Endothelial cell of umbilical vein (primary cell): ENCODE results near the gene DLGAP4. TPM values are rescaled to one million over a fixed set of nuclear protein-coding genes. Genes with fewer than 3 reads are reported as not detected.

Experiments used
- BruUV-seq: library from RNA; stranded (reverse); fragments of 400-500 nt; replicated peaks from 2 replicates; lab custom pipeline; 2021; lab: Mats Ljungman, UMichigan
- CTCF ChIA-PET: fragments of 300-600, 350-600 bp; sonication (Branson Sonifier 250); formaldehyde crosslinking; loops from one replicate; lab custom pipeline; 2021; ENCODE audit warnings: antibody characterized with exemption, inconsistent platforms; lab: Charles Lee
- POLR2A ChIA-PET: fragments of 300-600, 350-600 bp; sonication (Branson Sonifier 250); formaldehyde crosslinking; loops from one replicate; lab custom pipeline; 2021; ENCODE audit warnings: antibody characterized with exemption, inconsistent platforms; lab: Charles Lee
- DNase-seq: peaks from one replicate; pipeline ENCODE4 v3.0.0-alpha.2; 2011; ENCODE audit warnings: low read depth, low spot score
- FAIRE-seq: peaks from 2 replicates; lab custom pipeline; 2011; peaks lifted over from hg19 to GRCh38; lab: Jason Lieb, UNC
- H2AFZ ChIP-seq: 2 replicates; pipeline ENCODE4 v1.6.0; 2012; ENCODE audit warnings: low read depth, low read length, control low read depth, inconsistent platforms
- H3K27ac ChIP-seq: 2 replicates; pipeline ENCODE4 v1.5.1; 2011; ENCODE audit warnings: low read depth, mild to moderate bottlenecking, control low read depth, low read length, moderate library complexity; ENCODE audit not compliant: insufficient read depth
- H3K27me3 ChIP-seq, 2 experiments: 2 replicates each; pipeline versions ENCODE4 v1.6.0 to v1.6.1; 2011; ENCODE audit warnings: low read length in 2 of 2, mixed read lengths in 1 of 2; ENCODE audit not compliant: control insufficient read depth in 2 of 2, insufficient read depth in 2 of 2
- H3K36me3 ChIP-seq, 2 experiments: 2 replicates in 1 of 2; 3 replicates in 1 of 2; pipeline ENCODE4 v1.5.1; 2011; ENCODE audit warnings: low read length in 2 of 2, mild to moderate bottlenecking in 1 of 2, moderate library complexity in 1 of 2; ENCODE audit not compliant: control insufficient read depth in 2 of 2, insufficient read depth in 2 of 2; ENCODE audit errors: extremely low read depth in 1 of 2
- H3K4me1 ChIP-seq: 3 replicates; pipeline ENCODE4 v1.5.1; 2011; ENCODE audit warnings: mild to moderate bottlenecking, low read length; ENCODE audit not compliant: control insufficient read depth, insufficient read depth; ENCODE audit errors: extremely low read depth
- H3K4me2 ChIP-seq: 2 replicates; pipeline ENCODE4 v1.6.1; 2011; ENCODE audit warnings: low read length, control low read depth, mixed read lengths; ENCODE audit not compliant: insufficient read depth
- H3K4me3 ChIP-seq, 3 experiments: fragments of 200-600 bp in 1 of 3; sonication (generic), shearing (Covaris generic) in 1 of 3; replicated peaks in 1 of 3; 2 replicates each; pipeline ENCODE4 v1.5.1; 2011 to 2016; ENCODE audit warnings: control low read depth in 3 of 3, low read length in 3 of 3, mild to moderate bottlenecking in 2 of 3, inconsistent platforms in 1 of 3, low read depth in 1 of 3, moderate library complexity in 1 of 3; ENCODE audit not compliant: insufficient read depth in 1 of 3
- H3K79me2 ChIP-seq: 2 replicates; pipeline ENCODE4 v1.6.0; 2012; ENCODE audit warnings: low read length, inconsistent platforms; ENCODE audit not compliant: control insufficient read depth, insufficient read depth
- H3K9ac ChIP-seq: replicated peaks from 2 replicates; pipeline ENCODE3; 2011; ENCODE audit warnings: low read length, control low read depth; ENCODE audit not compliant: insufficient read depth; ENCODE audit errors: extremely low read depth
- H3K9me1 ChIP-seq: replicated peaks from 3 replicates; pipeline ENCODE4 v1.6.0; 2011; ENCODE audit warnings: mild to moderate bottlenecking, low read length; ENCODE audit not compliant: control insufficient read depth, insufficient read depth; ENCODE audit errors: extremely low read depth
- H3K9me3 ChIP-seq: replicated peaks from 2 replicates; pipeline ENCODE4 v1.5.1; 2012; ENCODE audit warnings: low read length, inconsistent platforms; ENCODE audit not compliant: control insufficient read depth, insufficient read depth
- H4K20me1 ChIP-seq: replicated peaks from 2 replicates; pipeline ENCODE3; 2011; ENCODE audit warnings: mild to moderate bottlenecking, low read length; ENCODE audit not compliant: control insufficient read depth, insufficient read depth; ENCODE audit errors: extremely low read depth
- CTCF ChIP-seq, 2 donors: IDR thresholded peaks; 1 replicate in 1 of 2; 2 replicates in 1 of 2; pipeline ENCODE4 v1.5.1; 2011; ENCODE audit warnings: low read length in 2 of 2, mild to moderate bottlenecking in 2 of 2, moderate library complexity in 2 of 2, control low read depth in 1 of 2, inconsistent platforms in 1 of 2, low read depth in 1 of 2; ENCODE audit not compliant: insufficient read depth in 1 of 2; ENCODE audit errors: extremely low read depth in 1 of 2
- EZH2 ChIP-seq: IDR thresholded peaks from 2 replicates; pipeline ENCODE4 v1.6.1; 2012; ENCODE audit warnings: borderline replicate concordance, low read depth, mild to moderate bottlenecking, moderate library complexity, low read length, inconsistent platforms; ENCODE audit not compliant: severe bottlenecking
- FOS ChIP-seq: IDR thresholded peaks from 2 replicates; pipeline ENCODE4 v1.6.1; 2011; ENCODE audit warnings: mild to moderate bottlenecking, low read length, moderate library complexity, borderline replicate concordance; ENCODE audit not compliant: insufficient read depth
- GATA2 ChIP-seq: IDR thresholded peaks from 2 replicates; pipeline ENCODE4 v1.7.0; 2011; ENCODE audit warnings: low read depth, mild to moderate bottlenecking, moderate library complexity, mixed read lengths, low read length; ENCODE audit not compliant: insufficient read length, insufficient read depth
- JUN ChIP-seq: IDR thresholded peaks from 2 replicates; pipeline ENCODE4 v1.6.1; 2011; ENCODE audit warnings: borderline replicate concordance, low read depth; ENCODE audit not compliant: insufficient read length, insufficient read depth
- MAX ChIP-seq: IDR thresholded peaks from 2 replicates; pipeline ENCODE4 v1.6.1; 2011; ENCODE audit not compliant: insufficient read depth, insufficient read length
- MYC ChIP-seq: IDR thresholded peaks from one replicate; pipeline ENCODE4 v1.6.1; 2011; ENCODE audit warnings: mild to moderate bottlenecking, low read depth, low read length
- POLR2A ChIP-seq: IDR thresholded peaks from 2 replicates; pipeline ENCODE4 v1.6.1; 2012; ENCODE audit warnings: low read depth, mild to moderate bottlenecking, control low read depth, low read length
- POLR2AphosphoS5 ChIP-seq: IDR thresholded peaks from 2 replicates; pipeline ENCODE4 v1.6.1; 2012; ENCODE audit warnings: low read depth, mild to moderate bottlenecking, control low read depth, low read length, moderate library complexity; ENCODE audit not compliant: insufficient read depth
- dilution Hi-C: fragments of 300-500 bp; cut with MboI; formaldehyde crosslinking; loops from one replicate; pipeline ENCODE4 v1.15.0; 2019; ENCODE audit warnings: low sequenced_read_pairs; ENCODE audit not compliant: extremely low pct_ligation_motif_present
- intact Hi-C: fragments of 100-400 bp; cut with micrococcal nuclease; formaldehyde crosslinking; loops from one replicate; pipeline ENCODE4 v1.10.0; 2022
- polyA plus RNA-seq, 4 experiments: library from polyadenylated mRNA; depleted of rRNA in 3 of 4; stranded (reverse) in 3 of 4; unstranded in 1 of 4; fragments of >200 nt; gene quantifications; 2 replicates each; pipeline versions ENCODE4 v1.2.1 to v1.2.3, GENCODE V29; 2011 to 2012; ENCODE audit warnings: missing spikeins in 1 of 4
- total RNA-seq: library from RNA; stranded (reverse); gene quantifications from 2 replicates; pipeline ENCODE4 v1.2.3, GENCODE V29; 2021

Gene DLGAP4
- total and polyA plus RNA-seq, 2 donors (not counting 3 experiments of a cell fraction or from before 2014, with no cell fraction given): 57.5 to 125 TPM

- Histone ChIP-seq H3K4me2 (no peak overlapping the region), H4K20me1 (no peaks in the 10 kb centered on the region), H2AFZ (no peak overlapping the region), H3K9me1 (no peaks in the 10 kb centered on the region), H3K27me3 (peaks cover 3 to 11% of the 10 kb centered on the region in 2 experiments), H3K27ac (no peak overlapping the region), H3K36me3 (no peaks in the 10 kb centered on the region), H3K79me2 (no peaks in the 10 kb centered on the region), H3K9ac (no peak overlapping the region), H3K4me1 (no peaks in the 10 kb centered on the region), H3K9me3 (no peaks in the 10 kb centered on the region), H3K4me3 (no peak overlapping the region)
- intact Hi-C loops: no loop called here
- POLR2A ChIA-PET: no interaction called here
- dilution Hi-C loops: no loop called here
- no TSS peak for BruUV-seq
- TF ChIP-seq MAX (no peak), JUN (no peak), POLR2A (no peak), POLR2AphosphoS5 (no peak), MYC (no peak), GATA2 (no peak), EZH2 (no peak), CTCF (IDR thresholded peaks at IDR 0.05; ENCODE audit: extremely low read depth in 1 of 2, insufficient read depth in 1 of 2, low read depth in 1 of 2, low read length in 2 of 2) (no peak), FOS (no peak)
- DNase-seq (no peak), FAIRE-seq (no peak)
- CTCF ChIA-PET: interaction anchor here (1.0 to 5.2 kb wide), 2 partner anchors 10 to 247 kb away, joined by 3 to 24 read pairs; no protein-coding TSS in a partner anchor
Observed at GRCh38 chr20:36449663-36450062, 143.5 kb downstream of the DLGAP4 start.
